GM18526 (cell line): Measurements from ENCODE around the gene BCOR.

Experiments
- POLR2A ChIP-seq: IDR thresholded peaks from 3 replicates; pipeline ENCODE4 v1.6.1; 2011; ENCODE audit not compliant: insufficient read length; ENCODE audit errors: extremely low read depth

The BCOR gene

GRCh38 chrX:40097504-40098263 lies at the start of gene BCOR:
TSS of gene BCOR (minus strand) at chrX:40097958. CDS start at chrX:40077929, 20,029 bp downstream.
- peak; percentile 87 for TF ChIP-seq POLR2A

- no peak for TF ChIP-seq POLR2A
Measured at GRCh38 chrX:40147126-40147952, 49.6 kb upstream of the BCOR start.

GRCh38 chrX:40146262-40147125 lies 48.7 kb upstream of the BCOR start:
- no peak for TF ChIP-seq POLR2A

- no peak for TF ChIP-seq POLR2A
Measured at GRCh38 chrX:40145923-40146261, 48.1 kb upstream of the BCOR start.

GRCh38 chrX:40145001-40145922 lies 47.5 kb upstream of the BCOR start:
- TF ChIP-seq POLR2A, result no peak

GRCh38 chrX:40144576-40144975 lies 46.8 kb upstream of the BCOR start:
- TF ChIP-seq POLR2A, result no peak

GRCh38 chrX:40143987-40144386 lies 46.2 kb upstream of the BCOR start:
- no peak for TF ChIP-seq POLR2A

GRCh38 chrX:40143001-40143400 lies 45.2 kb upstream of the BCOR start:
- no peak for TF ChIP-seq POLR2A

- TF ChIP-seq POLR2A, result no peak
Measured at GRCh38 chrX:40142417-40142816, 44.7 kb upstream of the BCOR start.

GRCh38 chrX:40140706-40141499 lies 43.1 kb upstream of the BCOR start:
- TF ChIP-seq POLR2A, result no peak

- no peak for TF ChIP-seq POLR2A
Measured at GRCh38 chrX:40132751-40133150, 35.0 kb upstream of the BCOR start.

- no peak for TF ChIP-seq POLR2A
Measured at GRCh38 chrX:40131654-40132337, 34.0 kb upstream of the BCOR start.

- no peak for TF ChIP-seq POLR2A
Measured at GRCh38 chrX:40130207-40130606, 32.4 kb upstream of the BCOR start.
